AG08396 (cell line): ENCODE data around the gene HES2.
"Not testable (repeated sequence)": the region's sequence is repeated elsewhere in the genome, so short reads cannot be mapped to it uniquely, and the experiment has no call there.

Experiments
- DNase-seq: peaks from one replicate; pipeline ENCODE4 v3.0.0; 2012; ENCODE audit warnings: low spot score, mixed read lengths

The HES2 gene

GRCh38 chr1:6419804-6420453 lies at the start of gene HES2:
HES2 (minus strand) TSS chr1:6419919; CDS start chr1:6419820, 99 bp downstream.
- peak; percentile 64 for DNase-seq

- no peak for DNase-seq
These were observed 49.2 kb upstream of the HES2 start for GRCh38 chr1:6468729-6469461.

GRCh38 chr1:6467744-6468688 lies 48.3 kb upstream of the HES2 start:
- no peak for DNase-seq

DNA sequence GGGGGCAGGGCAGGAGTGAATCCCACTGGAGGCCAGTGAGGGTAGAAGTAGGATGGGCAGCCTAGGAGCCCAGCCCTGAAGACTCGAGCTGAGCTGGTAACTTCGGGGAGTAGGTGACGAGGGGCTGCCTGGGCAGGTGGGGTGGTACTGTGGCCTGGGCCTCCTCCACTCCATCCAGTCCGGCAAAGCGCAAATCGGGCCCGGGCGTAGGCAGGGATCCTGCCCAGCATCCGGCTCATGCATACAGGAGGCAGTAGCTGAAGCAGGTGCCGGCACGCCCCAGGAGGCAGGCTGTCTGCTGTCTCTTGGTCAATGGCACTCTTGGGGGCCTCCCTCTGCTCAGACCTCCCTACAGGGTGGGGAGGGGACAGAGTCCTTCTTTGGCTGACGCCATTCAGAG lies 47.5 kb upstream of the HES2 start:
- DNase-seq, result no peak

GRCh38 chr1:6466751-6467150 lies 47.0 kb upstream of the HES2 start:
- no peak for DNase-seq

- DNase-seq, result no peak
These were observed 46.3 kb upstream of the HES2 start, which contains the start of gene TNFRSF25 for GRCh38 chr1:6466023-6466422. TNFRSF25 (minus strand) TSS chr1:6466173; CDS start chr1:6466107, 66 bp downstream.

- DNase-seq, result no peak
These were observed 45.8 kb upstream of the HES2 start for GRCh38 chr1:6465461-6466005.

DNA sequence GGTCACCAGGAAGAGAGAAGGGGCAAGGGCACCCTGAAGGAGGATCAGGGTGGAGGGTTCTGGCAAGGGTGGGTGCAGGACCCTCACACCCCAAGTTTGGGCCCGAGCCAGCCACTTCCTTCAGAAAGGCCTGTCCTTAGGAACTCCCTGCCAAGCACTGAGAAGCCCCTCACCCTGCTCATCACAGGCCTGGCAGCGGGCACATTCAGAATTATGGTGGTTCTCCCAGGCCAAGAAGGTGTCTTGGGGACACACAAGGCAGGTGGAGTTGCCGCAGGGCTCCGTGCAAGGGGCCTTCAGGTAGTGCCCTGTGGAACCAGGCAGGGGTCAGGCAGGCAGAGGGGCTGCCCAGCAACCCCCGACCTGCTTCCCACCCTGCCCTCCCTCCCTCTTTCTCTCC lies 45.2 kb upstream of the HES2 start:
- DNase-seq, result no peak

- no peak for DNase-seq
These were observed 44.8 kb upstream of the HES2 start for GRCh38 chr1:6464514-6464836.

DNA sequence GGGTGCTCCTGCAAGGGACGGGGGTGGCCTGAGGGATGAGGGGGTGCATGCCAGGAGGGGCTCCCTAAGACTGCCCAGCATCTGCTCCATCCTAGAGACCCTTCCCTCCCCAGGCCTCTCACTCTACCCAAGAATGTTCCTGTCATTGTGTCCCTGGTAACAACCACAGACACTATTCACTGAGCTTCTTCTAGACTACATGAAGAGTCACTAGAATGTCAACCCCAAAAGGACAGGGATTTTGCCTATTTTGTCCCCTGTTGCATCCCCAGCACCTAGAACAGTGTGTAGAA lies 43.3 kb upstream of the HES2 start:
- DNase-seq, result no peak

GRCh38 chr1:6462412-6463119 lies 42.8 kb upstream of the HES2 start:
- DNase-seq, result no peak

GRCh38 chr1:6461538-6462411 lies 42.1 kb upstream of the HES2 start:
- DNase-seq, result no peak

GRCh38 chr1:6461051-6461530 lies 41.4 kb upstream of the HES2 start:
- no peak for DNase-seq

GRCh38 chr1:6460301-6461050 lies 40.8 kb upstream of the HES2 start:
- no peak for DNase-seq

- DNase-seq, result no peak
These were observed 40.1 kb upstream of the HES2 start for GRCh38 chr1:6459850-6460265.

DNA sequence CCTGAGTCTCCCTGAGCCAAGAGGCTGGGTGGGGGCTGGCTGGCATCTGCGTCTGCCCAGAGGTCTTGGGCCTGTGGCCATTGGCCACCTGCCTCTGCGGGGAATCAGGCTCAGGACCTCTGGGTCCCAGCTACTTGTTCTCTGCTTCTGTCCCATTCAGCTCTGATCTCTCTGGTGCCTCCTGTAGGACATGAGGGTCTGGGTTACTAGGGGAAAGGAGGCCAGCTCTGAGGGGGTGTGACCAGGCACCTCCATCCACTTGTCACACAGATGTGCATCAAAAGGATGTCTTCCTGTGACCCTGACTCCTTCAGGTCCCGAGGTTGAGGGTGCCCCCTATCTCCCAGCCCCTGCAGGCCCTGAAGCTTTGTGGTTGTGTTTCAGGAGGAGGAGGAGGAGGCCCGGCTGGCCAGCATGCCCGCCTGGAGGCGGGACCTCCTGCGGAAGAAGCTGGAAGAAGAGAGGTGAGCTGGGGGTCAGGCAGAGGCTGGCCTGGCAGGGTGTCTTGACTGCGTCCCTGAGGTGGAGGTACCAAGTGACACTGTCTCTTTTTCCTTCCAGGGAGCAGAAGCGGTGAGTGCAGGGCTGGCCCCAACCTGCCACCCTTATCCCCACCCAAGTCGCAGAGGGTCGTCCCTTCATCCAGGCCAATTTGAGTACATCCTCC lies 37.2 kb upstream of the HES2 start:
- no peak for DNase-seq

DNA sequence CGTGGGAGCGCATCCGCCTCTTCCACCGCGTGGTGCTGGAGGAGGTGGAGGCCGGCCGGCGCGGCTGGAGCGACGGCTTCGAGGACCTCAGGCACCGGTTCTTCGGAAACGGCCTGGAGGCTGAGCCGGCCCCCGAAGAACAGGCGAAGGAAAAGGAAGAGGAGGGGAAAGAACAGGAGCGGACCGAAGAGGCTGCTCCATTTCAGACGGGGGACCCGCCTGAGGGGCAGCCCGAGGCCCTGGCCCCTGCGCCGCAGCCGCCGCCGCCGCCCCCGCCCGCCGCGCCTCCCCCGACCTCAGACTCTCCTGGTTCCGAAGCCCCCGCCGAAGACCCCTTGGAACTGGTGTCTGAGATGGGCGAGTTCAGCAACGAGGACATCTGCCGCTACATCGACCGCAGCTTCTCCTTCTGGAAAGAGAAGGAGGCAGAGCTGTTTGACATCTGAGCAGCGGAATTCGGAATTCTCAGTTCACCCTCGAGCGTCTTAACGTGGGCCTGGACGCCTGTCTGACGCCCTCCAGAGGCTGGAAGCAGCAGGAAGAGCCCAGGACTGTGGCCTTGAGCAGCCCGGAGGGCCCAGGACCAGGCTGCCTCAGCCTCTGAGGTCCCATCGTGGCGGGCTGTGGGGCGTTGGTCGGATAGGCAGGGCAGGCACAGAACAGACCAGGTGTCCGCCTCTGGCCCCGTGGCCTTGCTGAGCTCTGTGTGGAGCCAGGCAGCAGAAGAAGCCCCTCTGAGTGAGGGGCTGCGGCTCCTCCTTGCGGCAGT lies 36.2 kb upstream of the HES2 start:
- not testable (repeated sequence) for DNase-seq

GRCh38 chr1:6454856-6455751 lies 35.4 kb upstream of the HES2 start:
- DNase-seq, result no peak
